Type B pancreatic cell (in vitro differentiated cells): ENCODE measurements around the gene RARB. TPM values are rescaled to one million over a fixed set of nuclear protein-coding genes. Genes with fewer than 3 reads are reported as not detected.

Experiments used
- DNase-seq: peaks from one replicate; pipeline ENCODE4 v3.0.0; 2021; ENCODE audit warnings: mixed read lengths; ENCODE audit not compliant: unreplicated experiment; ENCODE audit errors: extremely low spot score
- H3K27ac Mint-ChIP-seq: 2 replicates; pipeline ENCODE4 v1.8.0; 2021; ENCODE audit warnings: mild to moderate bottlenecking, mixed read lengths
- H3K27me3 Mint-ChIP-seq: 2 replicates; pipeline ENCODE4 v1.8.0; 2021; ENCODE audit warnings: mixed read lengths
- H3K36me3 Mint-ChIP-seq: 2 replicates; pipeline ENCODE4 v1.8.0; 2021; ENCODE audit warnings: mixed read lengths
- H3K4me1 Mint-ChIP-seq: one replicate; pipeline ENCODE4 v1.8.0; 2021; ENCODE audit warnings: mixed read lengths; ENCODE audit not compliant: unreplicated experiment
- H3K4me3 Mint-ChIP-seq: 2 replicates; pipeline ENCODE4 v1.8.0; 2021; ENCODE audit warnings: mild to moderate bottlenecking, mixed read lengths
- H3K9me3 Mint-ChIP-seq: 2 replicates; pipeline ENCODE4 v1.8.0; 2021; ENCODE audit warnings: mixed read lengths
- CTCF ChIP-seq: fragments of 200-600 bp; sonication (generic); conservative IDR thresholded peaks from 2 replicates; pipeline ENCODE4 v1.5.0; 2021; ENCODE audit warnings: antibody characterized with exemption, mild to moderate bottlenecking
- total RNA-seq: library from RNA; stranded (reverse); gene quantifications from 2 replicates; pipeline ENCODE4 v1.2.1, GENCODE V29; 2021; ENCODE audit warnings: low replicate concordance

The RARB gene
- total RNA-seq, 1 donor from 2014 or later, result 28.2 TPM

GRCh38 chr3:25536521-25537391 is 108.7 kb downstream of the RARB start:
- H3K27me3 Mint-ChIP-seq, result no peaks in the 10 kb centered on the region
- no peak overlapping the region for H3K4me3 Mint-ChIP-seq
- no peak for TF ChIP-seq CTCF
- peaks cover 44% of the 10 kb centered on the region for H3K36me3 Mint-ChIP-seq
- H3K4me1 Mint-ChIP-seq, result peaks cover 18% of the 10 kb centered on the region
- H3K27ac Mint-ChIP-seq, result no peak overlapping the region
- no peaks in the 10 kb centered on the region for H3K9me3 Mint-ChIP-seq
- DNase-seq, result no peak

GRCh38 chr3:25537516-25537915 is 109.5 kb downstream of the RARB start:
- DNase-seq, result no peak
- TF ChIP-seq CTCF, result no peak
- H3K27ac Mint-ChIP-seq, result no peak overlapping the region
- H3K36me3 Mint-ChIP-seq, result peaks cover 39% of the 10 kb centered on the region
- H3K4me3 Mint-ChIP-seq, result no peak overlapping the region
- H3K27me3 Mint-ChIP-seq, result no peaks in the 10 kb centered on the region
- peaks cover 18% of the 10 kb centered on the region for H3K4me1 Mint-ChIP-seq
- H3K9me3 Mint-ChIP-seq, result no peaks in the 10 kb centered on the region

- H3K27ac Mint-ChIP-seq, result no peak overlapping the region
- no peaks in the 10 kb centered on the region for H3K27me3 Mint-ChIP-seq
- H3K9me3 Mint-ChIP-seq, result no peaks in the 10 kb centered on the region
- no peak overlapping the region for H3K4me3 Mint-ChIP-seq
- peaks cover 38% of the 10 kb centered on the region for H3K36me3 Mint-ChIP-seq
- H3K4me1 Mint-ChIP-seq, result peaks cover 21% of the 10 kb centered on the region
- no peak for TF ChIP-seq CTCF
- no peak for DNase-seq
Measured at GRCh38 chr3:25540273-25540672, 112.2 kb downstream of the RARB start.

GRCh38 chr3:25542492-25543039 is 114.5 kb downstream of the RARB start:
- H3K9me3 Mint-ChIP-seq, result no peaks in the 10 kb centered on the region

GRCh38 chr3:25547103-25547502 is 119.0 kb downstream of the RARB start:
- TF ChIP-seq CTCF, result no peak
- H3K27ac Mint-ChIP-seq, result peak overlapping the region; percentile 64
- no peak for DNase-seq
- peaks cover 7% of the 10 kb centered on the region for H3K9me3 Mint-ChIP-seq
- H3K36me3 Mint-ChIP-seq, result peaks cover 28% of the 10 kb centered on the region
- H3K4me1 Mint-ChIP-seq, result peaks cover 34% of the 10 kb centered on the region
- no peaks in the 10 kb centered on the region for H3K27me3 Mint-ChIP-seq
- no peak overlapping the region for H3K4me3 Mint-ChIP-seq

More at GRCh38 chr3:25542492-25543039, 114.5 kb downstream of the RARB start:
- H3K27ac Mint-ChIP-seq, result peak overlapping the region; percentile 28
- no peak overlapping the region for H3K4me3 Mint-ChIP-seq
- H3K27me3 Mint-ChIP-seq, result no peaks in the 10 kb centered on the region
- peaks cover 21% of the 10 kb centered on the region for H3K4me1 Mint-ChIP-seq
- TF ChIP-seq CTCF, result no peak
- no peak for DNase-seq
- peaks cover 18% of the 10 kb centered on the region for H3K36me3 Mint-ChIP-seq
